Activated CD4-positive, alpha-beta T cell treated with anti-CD3 and anti-CD28 coated beads, Interleukin-2, amount 10 ng/mL, durations not matched to agents 7 days and 5 days (primary cell): ENCODE data around the gene SOX6. TPM values are rescaled to one million over a fixed set of nuclear protein-coding genes. Genes with fewer than 3 reads are reported as not detected.
"Not testable (repeated sequence)": the region's sequence is repeated elsewhere in the genome, so short reads cannot be mapped to it uniquely, and the experiment has no call there.

Experiments used
- CTCF ChIA-PET: fragments of 350-600 bp; sonication (Branson Sonifier 250); formaldehyde crosslinking; loops from one replicate; lab custom pipeline; 2021; ENCODE audit warnings: antibody characterized with exemption; lab: Charles Lee
- POLR2A ChIA-PET: fragments of 350-600 bp; sonication (Branson Sonifier 250); formaldehyde crosslinking; loops from one replicate; lab custom pipeline; 2021; ENCODE audit warnings: antibody characterized with exemption; lab: Charles Lee
- DNase-seq: peaks from one replicate; pipeline ENCODE4 v3.0.0-alpha.2; 2020
- H3K27ac Mint-ChIP-seq: one replicate; pipeline ENCODE4 v1.8.0; 2021; ENCODE audit warnings: mild to moderate bottlenecking, moderate library complexity, mixed read lengths
- H3K27me3 Mint-ChIP-seq: one replicate; pipeline ENCODE4 v1.8.0; 2021; ENCODE audit warnings: mixed read lengths
- H3K36me3 Mint-ChIP-seq: one replicate; pipeline ENCODE4 v1.8.0; 2021; ENCODE audit warnings: low read depth, mixed read lengths
- H3K4me1 Mint-ChIP-seq: one replicate; pipeline ENCODE4 v1.8.0; 2021; ENCODE audit warnings: mixed read lengths
- H3K4me3 Mint-ChIP-seq: one replicate; pipeline ENCODE4 v1.8.0; 2021; ENCODE audit warnings: mild to moderate bottlenecking, moderate library complexity, mixed read lengths
- H3K9me3 Mint-ChIP-seq: one replicate; pipeline ENCODE4 v1.8.0; 2021; ENCODE audit warnings: mixed read lengths
- total RNA-seq, 2 experiments: library from RNA; stranded (reverse); gene quantifications; one replicate each; pipeline ENCODE4 v1.2.3, GENCODE V29; 2021

Gene SOX6
- total RNA-seq: not detected

- DNase-seq: no peak
- Mint-ChIP-seq H3K27me3 (no peaks in the 10 kb centered on the region), H3K9me3 (no peaks in the 10 kb centered on the region), H3K4me1 (no peaks in the 10 kb centered on the region), H3K4me3 (no peak within 1 kb of the TSS), H3K27ac (no peak within 1 kb of the TSS), H3K36me3 (no peaks in the 10 kb centered on the region)
- ChIA-PET CTCF (no interaction called here), POLR2A (no interaction called here)
These were observed at the start of gene SOX6 for GRCh38 chr11:16356057-16356760. Gene SOX6, minus strand, starts transcription at chr11:16356546. Its CDS starts 15,298 bp downstream, at chr11:16341248.

- H3K4me1 Mint-ChIP-seq: no peaks in the 10 kb centered on the region
- DNase-seq: no peak
- POLR2A ChIA-PET: no interaction called here
- H3K9me3 Mint-ChIP-seq: no peaks in the 10 kb centered on the region
- no peak overlapping the region for H3K4me3 Mint-ChIP-seq
- H3K36me3 Mint-ChIP-seq: no peaks in the 10 kb centered on the region
- no peak overlapping the region for H3K27ac Mint-ChIP-seq
- no peaks in the 10 kb centered on the region for H3K27me3 Mint-ChIP-seq
- CTCF ChIA-PET: no interaction called here
These were observed 48.5 kb upstream of the SOX6 start for GRCh38 chr11:16404781-16405285.

- H3K4me3 Mint-ChIP-seq: no peak overlapping the region
- no peaks in the 10 kb centered on the region for H3K27me3 Mint-ChIP-seq
- no peak for DNase-seq
- CTCF ChIA-PET: no interaction called here
- POLR2A ChIA-PET: no interaction called here
- H3K27ac Mint-ChIP-seq: no peak overlapping the region
- no peaks in the 10 kb centered on the region for H3K36me3 Mint-ChIP-seq
- H3K9me3 Mint-ChIP-seq: no peaks in the 10 kb centered on the region
- no peaks in the 10 kb centered on the region for H3K4me1 Mint-ChIP-seq
These were observed 47.5 kb upstream of the SOX6 start for GRCh38 chr11:16403851-16404250.

GRCh38 chr11:16403448-16403803 is 47.1 kb upstream of the SOX6 start:
- Mint-ChIP-seq H3K27ac (no peak overlapping the region), H3K36me3 (no peaks in the 10 kb centered on the region), H3K9me3 (no peaks in the 10 kb centered on the region), H3K4me1 (no peaks in the 10 kb centered on the region), H3K27me3 (no peaks in the 10 kb centered on the region), H3K4me3 (no peak overlapping the region)
- CTCF ChIA-PET: no interaction called here
- POLR2A ChIA-PET: no interaction called here
- DNase-seq: no peak

- ChIA-PET POLR2A (no interaction called here), CTCF (no interaction called here)
- Mint-ChIP-seq H3K27ac (no peak overlapping the region), H3K4me1 (no peaks in the 10 kb centered on the region), H3K27me3 (no peaks in the 10 kb centered on the region), H3K4me3 (no peak overlapping the region), H3K36me3 (no peaks in the 10 kb centered on the region), H3K9me3 (no peaks in the 10 kb centered on the region)
- no peak for DNase-seq
These were observed 46.5 kb upstream of the SOX6 start for GRCh38 chr11:16402654-16403447.

- Mint-ChIP-seq H3K27me3 (no peaks in the 10 kb centered on the region), H3K4me1 (no peaks in the 10 kb centered on the region), H3K36me3 (no peaks in the 10 kb centered on the region), H3K4me3 (no peak overlapping the region), H3K9me3 (no peaks in the 10 kb centered on the region), H3K27ac (no peak overlapping the region)
- CTCF ChIA-PET: interaction anchor here (1.5 kb wide), 1 partner anchor 9 kb away, joined by 3 read pairs; no protein-coding TSS in a partner anchor
- POLR2A ChIA-PET: no interaction called here
- no peak for DNase-seq
These were observed 41.0 kb upstream of the SOX6 start for GRCh38 chr11:16397390-16397789.

GRCh38 chr11:16395601-16396000 is 39.3 kb upstream of the SOX6 start:
- no peak for DNase-seq
- ChIA-PET POLR2A (no interaction called here), CTCF (no interaction called here)
- Mint-ChIP-seq H3K36me3 (no peaks in the 10 kb centered on the region), H3K27ac (no peak overlapping the region), H3K9me3 (no peaks in the 10 kb centered on the region), H3K4me1 (no peaks in the 10 kb centered on the region), H3K4me3 (no peak overlapping the region), H3K27me3 (no peaks in the 10 kb centered on the region)

- ChIA-PET POLR2A (no interaction called here), CTCF (no interaction called here)
- H3K9me3 Mint-ChIP-seq: no peaks in the 10 kb centered on the region
- no peaks in the 10 kb centered on the region for H3K4me1 Mint-ChIP-seq
- no peak for DNase-seq
- H3K4me3 Mint-ChIP-seq: no peak overlapping the region
- no peaks in the 10 kb centered on the region for H3K36me3 Mint-ChIP-seq
- no peaks in the 10 kb centered on the region for H3K27me3 Mint-ChIP-seq
- H3K27ac Mint-ChIP-seq: no peak overlapping the region
These were observed 38.6 kb upstream of the SOX6 start for GRCh38 chr11:16394947-16395346.

GRCh38 chr11:16393340-16393739 is 37.0 kb upstream of the SOX6 start:
- no peak overlapping the region for H3K4me3 Mint-ChIP-seq
- no peak overlapping the region for H3K27ac Mint-ChIP-seq
- ChIA-PET POLR2A (no interaction called here), CTCF (no interaction called here)
- H3K36me3 Mint-ChIP-seq: no peaks in the 10 kb centered on the region
- DNase-seq: no peak
- no peaks in the 10 kb centered on the region for H3K27me3 Mint-ChIP-seq
- H3K9me3 Mint-ChIP-seq: no peaks in the 10 kb centered on the region
- H3K4me1 Mint-ChIP-seq: no peaks in the 10 kb centered on the region

- POLR2A ChIA-PET: no interaction called here
These were observed 36.3 kb upstream of the SOX6 start for GRCh38 chr11:16392616-16393015.

GRCh38 chr11:16390826-16391225 is 34.5 kb upstream of the SOX6 start:
- CTCF ChIA-PET, H3K4me1 Mint-ChIP-seq, H3K4me3 Mint-ChIP-seq, POLR2A ChIA-PET, H3K9me3 Mint-ChIP-seq, DNase-seq, H3K27me3 Mint-ChIP-seq, H3K27ac Mint-ChIP-seq, H3K36me3 Mint-ChIP-seq: not testable (repeated sequence)

More at GRCh38 chr11:16392616-16393015, 36.3 kb upstream of the SOX6 start:
- H3K36me3 Mint-ChIP-seq: no peaks in the 10 kb centered on the region
- CTCF ChIA-PET: no interaction called here
- H3K27ac Mint-ChIP-seq: no peak overlapping the region
- no peaks in the 10 kb centered on the region for H3K9me3 Mint-ChIP-seq
- H3K4me3 Mint-ChIP-seq: no peak overlapping the region
- DNase-seq: no peak
- no peaks in the 10 kb centered on the region for H3K27me3 Mint-ChIP-seq
- no peaks in the 10 kb centered on the region for H3K4me1 Mint-ChIP-seq

GRCh38 chr11:16385099-16385498 is 28.8 kb upstream of the SOX6 start:
- POLR2A ChIA-PET: no interaction called here
- no peaks in the 10 kb centered on the region for H3K27me3 Mint-ChIP-seq
- no peaks in the 10 kb centered on the region for H3K36me3 Mint-ChIP-seq
- CTCF ChIA-PET: no interaction called here
- H3K4me3 Mint-ChIP-seq: no peak overlapping the region
- no peaks in the 10 kb centered on the region for H3K4me1 Mint-ChIP-seq
- H3K9me3 Mint-ChIP-seq: no peaks in the 10 kb centered on the region
- DNase-seq: no peak
- no peak overlapping the region for H3K27ac Mint-ChIP-seq

GRCh38 chr11:16382638-16383380 is 26.5 kb upstream of the SOX6 start:
- no peak overlapping the region for H3K27ac Mint-ChIP-seq
- CTCF ChIA-PET: interaction anchor here (0.6 to 0.7 kb wide), 2 partner anchors 306 to 564 kb away, joined by 3 to 5 read pairs; no protein-coding TSS in a partner anchor
- no peaks in the 10 kb centered on the region for H3K36me3 Mint-ChIP-seq
- H3K27me3 Mint-ChIP-seq: no peaks in the 10 kb centered on the region
- DNase-seq: no peak
- H3K4me1 Mint-ChIP-seq: no peaks in the 10 kb centered on the region
- POLR2A ChIA-PET: no interaction called here
- H3K9me3 Mint-ChIP-seq: no peaks in the 10 kb centered on the region
- no peak overlapping the region for H3K4me3 Mint-ChIP-seq
